Stimulated activated CD8-positive, alpha-beta memory T cell treated with anti-CD3 and anti-CD28 coated beads, Interleukin-15, amount 100 ng/mL, for 4 hours (primary cell): ENCODE results near the gene M1AP.

ENCODE experiments used
- DNase-seq, 2 donors: peaks; one replicate each; pipeline ENCODE4 v3.0.0-alpha.2; 2020; ENCODE audit warnings: low read depth in 2 of 2

Gene M1AP

GRCh38 chr2:74525717-74526648, 122.1 kb downstream of the M1AP start, which contains the start of gene DQX1:
DQX1 (minus strand) TSS chr2:74526231; CDS start chr2:74525729, 502 bp downstream.
- no peak for DNase-seq

DNA sequence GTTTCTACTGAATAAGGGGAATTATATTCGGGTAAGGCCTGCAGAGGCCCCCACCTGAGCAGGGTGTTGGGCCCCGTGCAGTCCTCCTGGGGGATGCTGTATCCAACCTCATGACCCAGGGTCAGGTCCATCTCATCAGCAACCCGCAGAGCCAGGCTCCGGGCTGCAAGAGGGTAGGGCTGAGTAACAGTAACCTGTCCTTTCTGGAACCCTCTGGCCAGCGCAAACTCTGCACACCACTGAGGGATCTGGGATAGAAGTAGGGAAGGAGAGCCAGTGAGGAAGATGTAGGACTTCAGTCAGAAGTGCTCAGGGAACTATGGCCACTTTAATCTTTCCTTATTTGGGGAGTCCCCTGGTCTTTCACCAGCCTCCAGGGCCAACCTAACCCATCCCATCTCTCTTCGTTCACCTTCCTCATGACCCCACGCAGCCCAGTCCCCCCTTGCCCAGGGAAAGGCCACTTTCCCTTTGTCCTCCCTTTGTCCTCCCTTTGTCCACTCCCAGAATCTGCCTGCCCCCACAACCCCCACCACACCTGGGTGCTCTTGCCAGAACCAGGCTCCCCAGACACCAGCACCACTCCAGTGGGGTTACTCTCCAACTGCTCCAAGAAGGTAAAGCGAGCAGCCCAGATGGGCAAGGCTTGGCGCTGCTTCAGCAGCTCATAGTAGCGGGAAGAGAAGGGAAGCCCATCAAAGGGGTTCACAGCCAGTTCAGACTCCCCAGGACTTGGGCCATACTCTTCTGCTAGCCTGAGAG, 123.0 kb downstream of the M1AP start:
- DNase-seq, result no peak

DNA sequence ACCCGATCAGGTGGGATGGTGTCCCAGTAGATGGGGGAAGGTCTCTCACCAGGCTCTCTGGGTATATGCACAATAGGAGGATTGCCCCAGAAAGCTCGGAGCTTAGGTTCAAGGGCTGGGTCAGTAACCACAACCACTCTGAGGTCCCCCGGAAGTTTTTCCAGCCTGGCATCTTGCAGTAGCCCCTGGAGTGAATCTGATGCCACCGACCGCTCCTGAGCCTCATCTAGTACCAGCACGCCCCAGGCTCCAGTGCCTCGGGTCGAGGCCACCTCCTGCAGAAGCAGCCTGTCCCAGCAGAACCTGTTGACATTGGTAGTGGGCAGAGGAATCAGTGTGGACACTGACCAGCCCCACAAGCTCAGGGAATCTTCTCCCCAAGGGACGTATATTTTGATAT, 124.1 kb downstream of the M1AP start:
- DNase-seq, result no peak

GRCh38 chr2:74522516-74522915, 125.6 kb downstream of the M1AP start:
- DNase-seq, result no peak

- no peak for DNase-seq
Measured at GRCh38 chr2:74516650-74517049, 131.5 kb downstream of the M1AP start.

- peak; percentile 49 to 60 for DNase-seq
Measured at GRCh38 chr2:74515981-74516633, 132.0 kb downstream of the M1AP start.

DNA sequence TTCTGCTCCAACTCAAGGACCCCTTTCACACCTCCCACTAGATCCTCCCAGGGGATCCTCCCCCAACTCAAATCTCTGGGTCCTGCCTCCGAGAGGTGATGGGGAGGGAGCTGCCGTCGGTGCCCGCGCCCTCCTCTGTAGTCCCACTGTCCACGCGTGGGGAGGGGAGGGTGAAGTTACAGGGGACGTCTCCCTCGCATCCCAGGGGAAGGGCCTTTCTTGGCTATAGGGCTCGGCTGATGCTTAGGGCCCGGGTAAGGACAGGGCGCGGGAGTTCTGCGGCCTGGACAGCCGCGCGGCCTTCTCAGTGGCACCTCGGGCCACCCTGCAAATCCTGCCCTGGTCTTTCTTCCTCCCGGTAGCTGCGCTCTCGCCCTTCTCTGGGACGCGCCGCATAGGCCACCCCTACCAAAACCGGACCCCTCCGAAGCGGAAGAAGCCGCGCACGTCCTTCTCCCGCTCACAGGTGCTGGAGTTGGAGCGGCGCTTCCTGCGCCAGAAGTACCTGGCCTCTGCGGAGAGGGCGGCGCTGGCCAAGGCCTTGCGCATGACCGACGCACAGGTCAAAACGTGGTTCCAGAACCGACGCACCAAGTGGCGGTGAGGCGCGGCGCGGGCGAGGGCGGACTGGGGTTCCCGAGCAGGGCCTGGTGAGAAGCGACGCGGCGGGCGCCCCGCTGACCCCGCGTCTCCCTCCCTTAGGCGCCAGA, 132.7 kb downstream of the M1AP start:
- no peak for DNase-seq

- no peak for DNase-seq
Measured at GRCh38 chr2:74514368-74515270, 133.5 kb downstream of the M1AP start, which contains the start of gene TLX2. TLX2 (plus strand) TSS chr2:74514450; CDS start chr2:74514807, 357 bp downstream.

DNA sequence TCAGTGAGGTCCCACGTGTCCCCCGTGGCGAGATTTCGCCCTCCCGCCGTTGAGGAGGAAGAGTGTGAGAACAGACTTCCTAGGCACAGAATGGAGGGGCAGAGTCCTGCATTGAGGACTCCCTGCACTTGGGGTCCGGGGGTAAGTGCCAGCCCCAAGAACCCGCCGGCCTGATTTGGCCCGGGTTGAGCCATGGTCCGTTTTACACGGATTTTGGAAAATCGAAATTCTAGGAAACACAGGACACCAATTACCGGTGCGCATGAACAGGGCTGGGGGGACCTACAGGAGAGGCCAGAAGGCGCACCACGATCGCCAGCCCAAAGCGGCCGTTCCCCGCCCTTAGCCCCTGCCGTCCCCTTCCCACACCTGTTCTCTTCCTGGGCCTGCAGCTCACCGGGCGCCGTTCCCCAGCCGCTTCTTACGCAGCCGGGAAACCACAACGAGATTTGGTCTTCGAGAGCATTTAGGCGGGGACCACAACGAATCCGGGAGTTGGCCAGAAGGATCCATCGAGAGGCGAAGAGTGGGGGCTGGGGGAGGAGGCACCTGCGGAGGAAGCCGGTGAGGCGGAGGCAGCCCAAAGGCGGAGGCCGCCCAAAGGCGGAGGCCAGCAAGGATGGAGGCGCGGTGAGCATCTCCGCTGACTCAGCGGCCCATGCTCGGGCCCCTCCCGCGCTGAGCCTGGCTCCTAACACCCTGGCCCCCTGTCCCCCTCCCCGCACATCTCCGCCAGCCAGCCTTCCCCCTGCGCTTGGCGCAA, 134.3 kb downstream of the M1AP start:
- DNase-seq, result no peak

- no peak for DNase-seq
Measured at GRCh38 chr2:74512744-74513604, 135.2 kb downstream of the M1AP start.

GRCh38 chr2:74511104-74511989, 136.8 kb downstream of the M1AP start:
- DNase-seq, result no peak

GRCh38 chr2:74510272-74510671, 137.9 kb downstream of the M1AP start:
- DNase-seq, result no peak

GRCh38 chr2:74507926-74508520, 140.1 kb downstream of the M1AP start:
- DNase-seq, result no peak
